Stimulated activated CD4-positive, alpha-beta T cell treated with anti-CD3 and anti-CD28 coated beads, TNF-alpha, amount 100 ng/mL, for 4 hours (primary cell): ENCODE measurements around the gene WWC1.

Experiments used
- DNase-seq, 3 experiments: peaks; one replicate each; pipeline ENCODE4 v3.0.0-alpha.2; 2020; ENCODE audit warnings: low read depth in 3 of 3

Gene WWC1

GRCh38 chr5:168291342-168291963, at the start of gene WWC1:
Gene WWC1, plus strand, starts transcription at chr5:168291645. Its CDS starts 508 bp downstream, at chr5:168292153.
- peak; percentile 11 to 18 (median 13) for DNase-seq

- no peak for DNase-seq
These were observed 46.4 kb upstream of the WWC1 start for GRCh38 chr5:168244838-168245559.

GRCh38 chr5:168249923-168250322, 41.5 kb upstream of the WWC1 start:
- no peak for DNase-seq

GRCh38 chr5:168251259-168251658, 40.2 kb upstream of the WWC1 start:
- DNase-seq, result no peak

- DNase-seq, result no peak
These were observed 37.3 kb upstream of the WWC1 start for GRCh38 chr5:168254013-168254693.

- DNase-seq, result no peak
These were observed 30.9 kb upstream of the WWC1 start for GRCh38 chr5:168260353-168261226.

GRCh38 chr5:168261227-168261571, 30.2 kb upstream of the WWC1 start:
- no peak for DNase-seq

GRCh38 chr5:168262042-168262743, 29.3 kb upstream of the WWC1 start:
- no peak for DNase-seq

GRCh38 chr5:168263121-168263520, 28.3 kb upstream of the WWC1 start:
- no peak for DNase-seq

- DNase-seq, result no peak
These were observed 25.4 kb upstream of the WWC1 start for GRCh38 chr5:168266016-168266415.

- DNase-seq, result peak; percentile 37 to 45 (median 44)
These were observed 22.2 kb upstream of the WWC1 start for GRCh38 chr5:168268949-168269936.

- no peak for DNase-seq
These were observed 21.5 kb upstream of the WWC1 start for GRCh38 chr5:168269937-168270330.

GRCh38 chr5:168270476-168270875, 21.0 kb upstream of the WWC1 start:
- DNase-seq, result no peak

- DNase-seq, result no peak
These were observed 18.1 kb upstream of the WWC1 start for GRCh38 chr5:168273056-168273980.

GRCh38 chr5:168274406-168274805, 17.0 kb upstream of the WWC1 start:
- no peak for DNase-seq

- no peak for DNase-seq
These were observed 15.5 kb upstream of the WWC1 start for GRCh38 chr5:168275940-168276339.

- DNase-seq, result no peak
These were observed 9.3 kb upstream of the WWC1 start for GRCh38 chr5:168282120-168282519.

GRCh38 chr5:168284809-168285208, 6.6 kb upstream of the WWC1 start:
- DNase-seq, result no peak

- DNase-seq, result no peak
These were observed 5.7 kb upstream of the WWC1 start for GRCh38 chr5:168285696-168286095.
